Stimulated activated CD8-positive, alpha-beta memory T cell treated with anti-CD3 and anti-CD28 coated beads, Interleukin-7, amount 100 ng/mL, for 24 hours (primary cell): Measurements from ENCODE around the gene SIRT7.
"Not testable (repeated sequence)": the region's sequence is repeated elsewhere in the genome, so short reads cannot be mapped to it uniquely, and the experiment has no call there.

Source experiments
- DNase-seq: peaks from one replicate; pipeline ENCODE4 v3.0.0-alpha.2; 2020; ENCODE audit warnings: low read depth

SIRT7 gene

GRCh38 chr17:81954131-81955057, 36.4 kb upstream of the SIRT7 start:
- no peak for DNase-seq

- DNase-seq, result not testable (repeated sequence)
Observed at GRCh38 chr17:81953443-81953842, 35.5 kb upstream of the SIRT7 start.

- no peak for DNase-seq
Observed at GRCh38 chr17:81952792-81953228, 34.8 kb upstream of the SIRT7 start.

GRCh38 chr17:81951785-81952684, 34.1 kb upstream of the SIRT7 start:
- no peak for DNase-seq

GRCh38 chr17:81950501-81950900, 32.5 kb upstream of the SIRT7 start:
- no peak for DNase-seq

GRCh38 chr17:81948635-81949378, 30.8 kb upstream of the SIRT7 start:
- no peak for DNase-seq

GRCh38 chr17:81947189-81947588, 29.2 kb upstream of the SIRT7 start, which contains the start of gene MYADML2:
Gene MYADML2 (minus strand): TSS chr17:81947233. CDS start chr17:81941741, 5,492 bp downstream.
- no peak for DNase-seq

GRCh38 chr17:81944858-81945257, 26.9 kb upstream of the SIRT7 start:
- no peak for DNase-seq

- DNase-seq, result no peak
Observed at GRCh38 chr17:81942167-81942553, 24.2 kb upstream of the SIRT7 start.

GRCh38 chr17:81941484-81942166, 23.6 kb upstream of the SIRT7 start:
- no peak for DNase-seq

GRCh38 chr17:81940538-81941483, 22.8 kb upstream of the SIRT7 start:
- DNase-seq, result no peak

GRCh38 chr17:81939881-81940385, 22.0 kb upstream of the SIRT7 start:
- DNase-seq, result no peak

- no peak for DNase-seq
Observed at GRCh38 chr17:81939218-81939617, 21.2 kb upstream of the SIRT7 start.

GRCh38 chr17:81935709-81936084, 17.7 kb upstream of the SIRT7 start:
- DNase-seq, result no peak

GRCh38 chr17:81934850-81935708, 17.1 kb upstream of the SIRT7 start:
- DNase-seq, result no peak

GRCh38 chr17:81934098-81934757, 16.3 kb upstream of the SIRT7 start:
- DNase-seq, result no peak

GRCh38 chr17:81933178-81933699, 15.3 kb upstream of the SIRT7 start:
- DNase-seq, result no peak

GRCh38 chr17:81932333-81932983, 14.5 kb upstream of the SIRT7 start:
- DNase-seq, result no peak
